ENCODE measurements around the gene PHRF1.

Gene PHRF1

DNA sequence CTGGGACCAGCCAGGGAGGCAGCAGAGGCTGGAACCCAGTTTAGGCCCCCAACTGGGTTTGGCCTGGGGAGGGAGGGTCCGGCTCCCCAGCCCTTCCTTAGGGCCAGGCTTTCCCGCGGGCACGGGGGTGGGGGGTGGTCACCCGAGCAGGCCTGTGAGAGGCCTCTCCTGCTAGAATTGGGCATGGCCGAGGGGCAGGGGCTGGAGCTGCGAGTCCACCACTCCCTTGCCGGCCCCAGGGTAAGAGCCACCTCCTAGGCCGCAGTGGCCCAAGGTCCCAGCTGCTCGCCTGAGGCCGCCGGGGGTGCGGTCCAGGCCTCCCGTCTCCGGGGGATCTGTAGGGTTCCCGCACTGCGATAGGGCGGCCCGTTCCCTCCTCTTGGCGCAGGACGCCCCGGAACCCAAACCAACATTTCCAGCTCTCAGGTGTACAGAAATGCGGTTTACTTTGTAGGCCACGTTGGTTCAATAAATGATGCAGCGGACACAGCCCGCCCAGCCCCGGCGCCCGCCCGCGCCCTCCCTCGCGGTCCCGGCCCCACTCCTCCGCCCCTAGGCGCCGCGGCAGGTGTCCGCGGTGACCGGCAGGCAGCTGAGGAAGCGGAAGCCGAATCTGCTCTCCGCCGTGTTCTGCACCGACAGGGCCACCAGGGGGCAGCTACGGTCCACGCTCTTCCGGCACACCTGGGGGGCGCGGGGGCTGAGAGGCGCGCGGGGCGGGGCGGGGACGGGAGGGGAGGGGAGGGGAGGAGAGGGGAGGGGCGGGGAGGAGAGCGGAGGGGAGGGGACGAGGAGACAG, 21.6 kb upstream of the PHRF1 start:
- ChIA-PET CTCF (interaction anchor here (0.8 to 1.8 kb wide), 7 partner anchors 9 to 168 kb away, joined by 3 to 6 read pairs (median 4); no protein-coding TSS in a partner anchor), POLR2A (no interaction called here)
- Histone ChIP-seq H3K27me3 (replicated peaks in 2 of 5; ENCODE audit: control insufficient read depth in 4 of 5, insufficient read depth in 5 of 5, low read length in 4 of 5) (peaks cover 0 to 41% (median 12%) of the 10 kb centered on the region in 5 experiments), H3K9me3 (ENCODE audit: control extremely low read depth in 1 of 5, control insufficient read depth in 4 of 5, insufficient read depth in 2 of 5, low read depth in 1 of 5, low read length in 4 of 5) (no peaks in the 10 kb centered on the region), H3K27ac (ENCODE audit: insufficient read depth in 1 of 2, low read depth in 1 of 2, low read length in 2 of 2, poor library complexity in 1 of 2, severe bottlenecking in 2 of 2) (no peak overlapping the region), H3K4me3 (ENCODE audit: control insufficient read depth in 1 of 7, extremely low read depth in 1 of 7, insufficient read depth in 4 of 7, low read depth in 2 of 7, low read length in 6 of 7) (peak overlapping the region in 4 of 7 experiments; percentile 22 to 70 (median 52)), H3K4me1 (ENCODE audit: control extremely low read depth in 1 of 4, control insufficient read depth in 4 of 4, insufficient read depth in 4 of 4, low read length in 3 of 4) (peaks cover 0 to 21% (median 13%) of the 10 kb centered on the region in 4 experiments), H3K36me3 (ENCODE audit: control insufficient read depth in 4 of 4, insufficient read depth in 4 of 4, low read length in 3 of 4) (peaks cover 0 to 5% (median 0%) of the 10 kb centered on the region in 4 experiments)
- 37% methylated on average over 32 of the region's 60 CpGs for WGBS (ENCODE audit: insufficient coverage)
- peak; percentile 60 to 72 (median 72) for DNase-seq

DNA sequence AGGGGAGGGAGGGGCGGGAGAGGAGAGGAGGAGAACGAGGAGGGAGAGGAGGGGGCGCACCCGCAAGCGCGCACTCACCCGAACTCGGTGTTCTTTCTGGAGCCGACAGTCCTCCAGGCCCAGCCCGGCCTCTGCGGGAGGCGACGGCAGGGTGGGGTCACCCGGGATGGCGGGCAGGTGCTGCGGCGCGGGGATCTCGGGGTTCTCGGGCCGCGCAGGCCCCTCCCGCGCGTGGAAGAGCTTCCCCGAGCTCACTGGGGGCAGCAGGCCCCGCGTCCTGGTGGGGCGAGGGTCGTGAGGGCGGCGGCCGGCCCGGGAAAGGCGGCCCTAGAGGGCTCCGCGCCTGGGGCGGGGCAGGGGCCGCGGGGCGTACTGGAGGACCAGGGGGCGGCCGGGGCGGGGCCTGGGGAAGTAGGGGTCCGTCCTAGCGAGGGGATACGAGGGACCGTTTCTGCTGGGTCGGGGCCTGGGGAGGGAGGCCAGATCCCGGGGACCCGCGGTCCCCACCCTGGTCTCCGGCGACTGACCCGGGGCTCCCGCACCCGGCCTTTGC, 21.0 kb upstream of the PHRF1 start:
- H3K36me3 ChIP-seq (ENCODE audit: control insufficient read depth in 4 of 4, insufficient read depth in 4 of 4, low read length in 3 of 4): peaks cover 0 to 2% (median 0%) of the 10 kb centered on the region in 4 experiments
- peak overlapping the region in 4 of 7 experiments; percentile 28 to 70 (median 52) for H3K4me3 ChIP-seq (ENCODE audit: control insufficient read depth in 1 of 7, extremely low read depth in 1 of 7, insufficient read depth in 4 of 7, low read depth in 2 of 7, low read length in 6 of 7)
- CTCF ChIA-PET: interaction anchor here (1.1 to 2.2 kb wide), 7 partner anchors 8 to 167 kb away, joined by 3 to 8 read pairs (median 4); no protein-coding TSS in a partner anchor
- H3K27ac ChIP-seq (ENCODE audit: insufficient read depth in 1 of 2, low read depth in 1 of 2, low read length in 2 of 2, poor library complexity in 1 of 2, severe bottlenecking in 2 of 2): no peak overlapping the region
- peaks cover 0 to 26% (median 18%) of the 10 kb centered on the region in 4 experiments for H3K4me1 ChIP-seq (ENCODE audit: control extremely low read depth in 1 of 4, control insufficient read depth in 4 of 4, insufficient read depth in 4 of 4, low read length in 3 of 4)
- DNase-seq: no peak
- WGBS (ENCODE audit: insufficient coverage): under 1% methylated on average over 46 of the region's 57 CpGs
- POLR2A ChIA-PET: no interaction called here
- peaks cover 0 to 41% (median 12%) of the 10 kb centered on the region in 5 experiments for H3K27me3 ChIP-seq (replicated peaks in 2 of 5; ENCODE audit: control insufficient read depth in 4 of 5, insufficient read depth in 5 of 5, low read length in 4 of 5)
- no peaks in the 10 kb centered on the region for H3K9me3 ChIP-seq (ENCODE audit: control extremely low read depth in 1 of 5, control insufficient read depth in 4 of 5, insufficient read depth in 2 of 5, low read depth in 1 of 5, low read length in 4 of 5)

DNA sequence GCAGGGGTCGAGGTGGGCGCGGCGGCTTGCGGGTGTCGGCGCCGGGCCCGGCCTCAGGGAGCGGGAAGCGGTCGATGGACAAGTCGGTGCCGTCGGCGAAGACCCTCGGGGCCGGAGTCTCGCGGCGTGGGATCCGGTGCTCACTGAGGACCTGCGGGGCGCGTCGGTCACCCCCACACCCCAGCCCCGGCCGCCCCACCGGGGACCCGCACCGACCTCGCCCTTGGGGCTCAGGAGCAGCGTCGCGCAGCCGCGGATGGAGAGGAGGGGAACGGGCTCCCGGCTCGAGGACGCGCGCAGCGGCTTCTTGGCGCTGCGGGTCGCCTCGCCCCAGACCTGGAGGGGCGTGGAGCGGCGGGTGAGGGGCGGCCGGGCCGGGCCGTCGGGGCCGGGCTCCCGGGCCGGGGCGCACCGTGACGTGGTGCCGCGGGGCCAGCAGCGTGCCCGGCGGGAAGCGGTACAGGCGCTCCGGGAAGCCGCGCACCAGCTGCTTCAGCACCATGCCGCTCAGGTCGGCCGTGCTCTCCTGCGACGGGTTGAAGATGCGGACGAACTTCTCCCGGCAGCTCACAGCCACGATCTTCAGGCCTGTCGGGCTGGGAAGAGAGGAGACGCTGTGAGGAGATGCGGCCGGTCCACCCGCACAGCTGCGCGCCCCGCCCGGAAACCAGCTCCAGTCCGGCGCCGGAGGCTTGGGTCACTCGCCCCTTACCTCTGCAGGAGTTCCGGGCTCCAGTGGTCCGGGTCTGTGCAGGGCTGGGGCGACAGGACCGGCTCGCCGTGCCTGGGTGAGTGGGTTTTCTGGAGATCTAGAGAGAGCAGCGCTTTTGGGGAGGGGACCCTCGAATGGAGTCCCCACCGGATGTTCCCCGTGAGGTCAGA, 20.2 kb upstream of the PHRF1 start:
- Histone ChIP-seq H3K27ac (ENCODE audit: insufficient read depth in 1 of 2, low read depth in 1 of 2, low read length in 2 of 2, poor library complexity in 1 of 2, severe bottlenecking in 2 of 2) (no peak overlapping the region), H3K27me3 (replicated peaks in 2 of 5; ENCODE audit: control insufficient read depth in 4 of 5, insufficient read depth in 5 of 5, low read length in 4 of 5) (peaks cover 0 to 41% (median 12%) of the 10 kb centered on the region in 5 experiments), H3K4me1 (ENCODE audit: control extremely low read depth in 1 of 4, control insufficient read depth in 4 of 4, insufficient read depth in 4 of 4, low read length in 3 of 4) (peaks cover 0 to 29% (median 19%) of the 10 kb centered on the region in 4 experiments), H3K36me3 (ENCODE audit: control insufficient read depth in 4 of 4, insufficient read depth in 4 of 4, low read length in 3 of 4) (no peaks in the 10 kb centered on the region), H3K4me3 (ENCODE audit: control insufficient read depth in 1 of 7, extremely low read depth in 1 of 7, insufficient read depth in 4 of 7, low read depth in 2 of 7, low read length in 6 of 7) (peak overlapping the region in 4 of 7 experiments; percentile 15 to 70 (median 42)), H3K9me3 (ENCODE audit: control extremely low read depth in 1 of 5, control insufficient read depth in 4 of 5, insufficient read depth in 2 of 5, low read depth in 1 of 5, low read length in 4 of 5) (no peaks in the 10 kb centered on the region)
- 2% methylated on average over 87 of the region's 104 CpGs for WGBS (ENCODE audit: insufficient coverage)
- DNase-seq: peak in 2 of 3 donors; percentile 36 to 37
- ChIA-PET POLR2A (no interaction called here), CTCF (interaction anchor here (0.8 to 2.2 kb wide), 10 partner anchors 7 to 169 kb away, joined by 3 to 8 read pairs (median 4); partner anchors contain the start of gene HRAS)

DNA sequence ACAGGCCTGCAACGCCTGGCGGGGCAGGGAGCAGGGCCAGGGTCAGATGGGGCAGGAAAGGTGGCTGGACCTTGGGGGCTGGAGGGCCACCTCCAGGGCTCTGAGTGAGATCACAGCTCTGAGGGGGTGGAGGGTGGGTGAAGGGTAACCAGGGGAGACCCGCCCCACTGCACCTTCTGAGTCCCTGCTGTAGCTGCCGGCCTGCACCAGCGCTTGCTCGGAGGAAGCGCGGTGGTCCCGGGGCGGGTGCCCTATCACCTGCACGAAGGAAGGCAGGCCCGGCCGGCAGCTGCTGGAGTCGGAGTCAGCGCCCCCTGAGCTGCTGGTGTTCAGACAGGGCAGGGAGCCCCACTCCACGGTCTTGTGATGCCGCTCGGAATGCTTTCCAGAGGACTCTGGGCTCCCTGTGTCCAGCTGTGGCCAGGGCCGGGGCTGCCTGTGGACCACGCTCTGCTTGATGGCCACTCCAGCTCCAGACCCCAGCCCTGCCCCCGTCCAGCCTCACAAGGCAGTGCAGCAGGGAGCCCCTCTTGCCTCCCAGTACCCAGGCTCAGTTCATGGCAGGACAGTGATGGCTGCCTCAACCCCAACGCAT, 19.5 kb upstream of the PHRF1 start:
- H3K27me3 ChIP-seq (replicated peaks in 2 of 5; ENCODE audit: control insufficient read depth in 4 of 5, insufficient read depth in 5 of 5, low read length in 4 of 5): peaks cover 0 to 41% (median 12%) of the 10 kb centered on the region in 5 experiments
- no peak overlapping the region for H3K27ac ChIP-seq (ENCODE audit: insufficient read depth in 1 of 2, low read depth in 1 of 2, low read length in 2 of 2, poor library complexity in 1 of 2, severe bottlenecking in 2 of 2)
- ChIA-PET POLR2A (no interaction called here), CTCF (interaction anchor here (0.7 to 2.2 kb wide), 8 partner anchors 9 to 207 kb away, joined by 3 to 8 read pairs (median 4); partner anchors contain the start of gene HRAS)
- DNase-seq: no peak
- 72% methylated on average over 22 of the region's 22 CpGs for WGBS (ENCODE audit: insufficient coverage)
- H3K4me3 ChIP-seq (ENCODE audit: control insufficient read depth in 1 of 7, extremely low read depth in 1 of 7, insufficient read depth in 4 of 7, low read depth in 2 of 7, low read length in 6 of 7): peak overlapping the region in 1 of 7 experiments; percentile 70
- H3K4me1 ChIP-seq (ENCODE audit: control extremely low read depth in 1 of 4, control insufficient read depth in 4 of 4, insufficient read depth in 4 of 4, low read length in 3 of 4): peaks cover 0 to 35% (median 25%) of the 10 kb centered on the region in 4 experiments
- H3K36me3 ChIP-seq (ENCODE audit: control insufficient read depth in 4 of 4, insufficient read depth in 4 of 4, low read length in 3 of 4): no peaks in the 10 kb centered on the region
- H3K9me3 ChIP-seq (ENCODE audit: control extremely low read depth in 1 of 5, control insufficient read depth in 4 of 5, insufficient read depth in 2 of 5, low read depth in 1 of 5, low read length in 4 of 5): no peaks in the 10 kb centered on the region

- Histone ChIP-seq H3K27me3 (replicated peaks in 2 of 5; ENCODE audit: control insufficient read depth in 4 of 5, insufficient read depth in 5 of 5, low read length in 4 of 5) (peaks cover 0 to 41% (median 12%) of the 10 kb centered on the region in 5 experiments), H3K27ac (ENCODE audit: insufficient read depth in 1 of 2, low read depth in 1 of 2, low read length in 2 of 2, poor library complexity in 1 of 2, severe bottlenecking in 2 of 2) (no peak overlapping the region), H3K9me3 (ENCODE audit: control extremely low read depth in 1 of 5, control insufficient read depth in 4 of 5, insufficient read depth in 2 of 5, low read depth in 1 of 5, low read length in 4 of 5) (no peaks in the 10 kb centered on the region), H3K4me3 (ENCODE audit: control insufficient read depth in 1 of 7, extremely low read depth in 1 of 7, insufficient read depth in 4 of 7, low read depth in 2 of 7, low read length in 6 of 7) (no peak overlapping the region), H3K4me1 (ENCODE audit: control extremely low read depth in 1 of 4, control insufficient read depth in 4 of 4, insufficient read depth in 4 of 4, low read length in 3 of 4) (peaks cover 0 to 38% (median 29%) of the 10 kb centered on the region in 4 experiments), H3K36me3 (ENCODE audit: control insufficient read depth in 4 of 4, insufficient read depth in 4 of 4, low read length in 3 of 4) (no peaks in the 10 kb centered on the region)
- 94% methylated on average over 17 of the region's 24 CpGs for WGBS (ENCODE audit: insufficient coverage)
- no peak for DNase-seq
- POLR2A ChIA-PET: no interaction called here
- CTCF ChIA-PET: interaction anchor here (0.7 to 2.2 kb wide), 5 partner anchors 10 to 207 kb away, joined by 3 to 8 read pairs (median 4); partner anchors contain the start of gene HRAS
Observed at GRCh38 chr11:557328-558132, 18.7 kb upstream of the PHRF1 start.

- H3K4me3 ChIP-seq (ENCODE audit: control insufficient read depth in 1 of 7, extremely low read depth in 1 of 7, insufficient read depth in 4 of 7, low read depth in 2 of 7, low read length in 6 of 7): no peak overlapping the region
- DNase-seq: no peak
- H3K36me3 ChIP-seq (ENCODE audit: control insufficient read depth in 4 of 4, insufficient read depth in 4 of 4, low read length in 3 of 4): peaks cover 0 to 1% (median under 1%) of the 10 kb centered on the region in 4 experiments
- peaks cover 0 to 38% (median 29%) of the 10 kb centered on the region in 4 experiments for H3K4me1 ChIP-seq (ENCODE audit: control extremely low read depth in 1 of 4, control insufficient read depth in 4 of 4, insufficient read depth in 4 of 4, low read length in 3 of 4)
- WGBS (ENCODE audit: insufficient coverage): 89% methylated on average over 20 of the region's 20 CpGs
- no peaks in the 10 kb centered on the region for H3K9me3 ChIP-seq (ENCODE audit: control extremely low read depth in 1 of 5, control insufficient read depth in 4 of 5, insufficient read depth in 2 of 5, low read depth in 1 of 5, low read length in 4 of 5)
- ChIA-PET POLR2A (no interaction called here), CTCF (no interaction called here)
- H3K27ac ChIP-seq (ENCODE audit: insufficient read depth in 1 of 2, low read depth in 1 of 2, low read length in 2 of 2, poor library complexity in 1 of 2, severe bottlenecking in 2 of 2): no peak overlapping the region
- peaks cover 0 to 41% (median 12%) of the 10 kb centered on the region in 5 experiments for H3K27me3 ChIP-seq (replicated peaks in 2 of 5; ENCODE audit: control insufficient read depth in 4 of 5, insufficient read depth in 5 of 5, low read length in 4 of 5)
Observed at GRCh38 chr11:558503-558902, 17.8 kb upstream of the PHRF1 start.

Data from common myeloid progenitor, CD34-positive (primary cell).